ENCODE results near the gene CWC22. TPM values are rescaled to one million over a fixed set of nuclear protein-coding genes. Genes with fewer than 3 reads are reported as not detected.
"Not testable (repeated sequence)": the region's sequence is repeated elsewhere in the genome, so short reads cannot be mapped to it uniquely, and the experiment has no call there.

The CWC22 gene
- total and polyA plus RNA-seq, 7 donors = 7.2 to 29.9 (median 20.5) TPM

GRCh38 chr2:179936141-179936540 is 71.0 kb downstream of the CWC22 start:
- intact Hi-C loops (cut with DNase I) = loop anchor here (10.0 kb wide), 1 partner anchor 511 kb away; no protein-coding TSS in a partner anchor
- Histone ChIP-seq H3K9me3 (no peaks in the 10 kb centered on the region), H3K27me3 (no peaks in the 10 kb centered on the region), H3K4me1 (no peaks in the 10 kb centered on the region), H3K27ac (no peak overlapping the region), H3K36me3 (peaks cover 0 to 13% (median 0%) of the 10 kb centered on the region in 4 donors), H3K4me3 (no peak overlapping the region)
- no peak for DNase-seq
- TF ChIP-seq POLR2A (IDR thresholded peaks at IDR 0.05) (no peak), POLR2AphosphoS5 (IDR thresholded peaks at IDR 0.05) (no peak), EP300 (IDR thresholded peaks at IDR 0.05) (no peak)
- WGBS, 2 donors = 22 to 76% methylated on average over 1 of the region's 1 CpG

GRCh38 chr2:179932786-179933185 is 74.3 kb downstream of the CWC22 start:
- Histone ChIP-seq H3K4me1 (no peaks in the 10 kb centered on the region), H3K9me3 (peaks cover 0 to 4% (median 0%) of the 10 kb centered on the region in 4 donors), H3K27me3 (no peaks in the 10 kb centered on the region), H3K4me3 (no peak overlapping the region), H3K27ac (no peak overlapping the region), H3K36me3 (peaks cover 0 to 13% (median 0%) of the 10 kb centered on the region in 4 donors)
- DNase-seq = no peak
- 87 to 89% methylated on average over 2 of the region's 2 CpGs for WGBS, 2 donors
- intact Hi-C loops (cut with DNase I) = loop anchor here (10.0 kb wide), 1 partner anchor 508 kb away; no protein-coding TSS in a partner anchor
- TF ChIP-seq EP300 (IDR thresholded peaks at IDR 0.05) (no peak), POLR2A (IDR thresholded peaks at IDR 0.05) (no peak), POLR2AphosphoS5 (IDR thresholded peaks at IDR 0.05) (no peak)
- TF ChIP-seq, protein P1, sequence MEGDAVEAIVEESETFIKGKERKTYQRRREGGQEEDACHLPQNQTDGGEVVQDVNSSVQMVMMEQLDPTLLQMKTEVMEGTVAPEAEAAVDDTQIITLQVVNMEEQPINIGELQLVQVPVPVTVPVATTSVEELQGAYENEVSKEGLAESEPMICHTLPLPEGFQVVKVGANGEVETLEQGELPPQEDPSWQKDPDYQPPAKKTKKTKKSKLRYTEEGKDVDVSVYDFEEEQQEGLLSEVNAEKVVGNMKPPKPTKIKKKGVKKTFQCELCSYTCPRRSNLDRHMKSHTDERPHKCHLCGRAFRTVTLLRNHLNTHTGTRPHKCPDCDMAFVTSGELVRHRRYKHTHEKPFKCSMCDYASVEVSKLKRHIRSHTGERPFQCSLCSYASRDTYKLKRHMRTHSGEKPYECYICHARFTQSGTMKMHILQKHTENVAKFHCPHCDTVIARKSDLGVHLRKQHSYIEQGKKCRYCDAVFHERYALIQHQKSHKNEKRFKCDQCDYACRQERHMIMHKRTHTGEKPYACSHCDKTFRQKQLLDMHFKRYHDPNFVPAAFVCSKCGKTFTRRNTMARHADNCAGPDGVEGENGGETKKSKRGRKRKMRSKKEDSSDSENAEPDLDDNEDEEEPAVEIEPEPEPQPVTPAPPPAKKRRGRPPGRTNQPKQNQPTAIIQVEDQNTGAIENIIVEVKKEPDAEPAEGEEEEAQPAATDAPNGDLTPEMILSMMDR (IDR thresholded peaks at IDR 0.05) = no peak

GRCh38 chr2:179931502-179931901 is 75.6 kb downstream of the CWC22 start:
- TF ChIP-seq POLR2AphosphoS5 (IDR thresholded peaks at IDR 0.05) (no peak), EP300 (IDR thresholded peaks at IDR 0.05) (no peak), POLR2A (IDR thresholded peaks at IDR 0.05) (no peak)
- TF ChIP-seq, protein P1 (IDR thresholded peaks at IDR 0.05) = no peak

DNA sequence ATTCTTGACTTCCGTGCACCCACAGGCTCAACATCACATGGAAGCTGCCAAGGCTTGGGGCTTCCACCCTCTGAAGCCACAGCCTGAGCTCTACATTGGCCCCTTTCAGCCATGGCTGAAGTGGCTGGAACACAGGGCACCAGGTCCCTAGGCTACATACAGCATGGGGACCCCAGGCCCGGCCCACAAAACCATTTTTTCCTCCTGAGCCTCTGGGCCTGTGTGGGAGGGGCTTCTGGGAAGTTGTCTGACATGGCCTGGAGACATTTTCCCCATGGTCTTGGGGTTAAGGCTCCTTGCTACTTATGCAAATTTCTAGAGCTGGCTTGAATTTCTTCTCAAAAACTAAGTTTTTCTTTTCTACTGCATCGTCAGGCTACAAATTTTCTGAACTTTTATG is 77.1 kb downstream of the CWC22 start:
- Histone ChIP-seq H3K9me3 (peaks cover 0 to 12% (median 3%) of the 10 kb centered on the region in 4 donors), H3K36me3 (peaks cover 0 to 13% (median 0%) of the 10 kb centered on the region in 4 donors)
- 95% methylated on average over 3 of the region's 3 CpGs for WGBS, 2 donors
- not testable (repeated sequence) for H3K4me1 ChIP-seq, DNase-seq, H3K4me3 ChIP-seq, H3K27me3 ChIP-seq, H3K27ac ChIP-seq
- intact Hi-C loops (cut with DNase I) = loop anchor here (10.0 kb wide), 1 partner anchor 505 kb away; no protein-coding TSS in a partner anchor

More at GRCh38 chr2:179931502-179931901, 75.6 kb downstream of the CWC22 start:
- intact Hi-C loops (cut with DNase I) = loop anchor here (10.0 kb wide), 1 partner anchor 507 kb away; no protein-coding TSS in a partner anchor
- no peak for DNase-seq
- peaks cover 0 to 13% (median 0%) of the 10 kb centered on the region in 4 donors for H3K36me3 ChIP-seq
- H3K27me3 ChIP-seq = no peaks in the 10 kb centered on the region
- no peak overlapping the region for H3K4me3 ChIP-seq
- peaks cover 0 to 12% (median 0%) of the 10 kb centered on the region in 4 donors for H3K9me3 ChIP-seq
- no peaks in the 10 kb centered on the region for H3K4me1 ChIP-seq
- WGBS, 2 donors = 17 to 46% methylated on average over 3 of the region's 3 CpGs
- no peak overlapping the region for H3K27ac ChIP-seq

GRCh38 chr2:179927041-179927440 is 80.1 kb downstream of the CWC22 start:
- 89 to 93% methylated on average over 1 of the region's 1 CpG for WGBS, 2 donors
- Histone ChIP-seq H3K4me3 (no peak overlapping the region), H3K9me3 (peaks cover 0 to 12% (median 3%) of the 10 kb centered on the region in 4 donors), H3K36me3 (no peaks in the 10 kb centered on the region), H3K27me3 (no peaks in the 10 kb centered on the region), H3K27ac (no peak overlapping the region), H3K4me1 (no peaks in the 10 kb centered on the region)
- no peak for DNase-seq
- no peak for TF ChIP-seq EP300 (IDR thresholded peaks at IDR 0.05)
- TF ChIP-seq, protein P1 (IDR thresholded peaks at IDR 0.05) = no peak
- TF ChIP-seq POLR2AphosphoS5 (IDR thresholded peaks at IDR 0.05) = no peak
- TF ChIP-seq POLR2A (IDR thresholded peaks at IDR 0.05) = no peak
- intact Hi-C loops (cut with DNase I) = no loop called here

GRCh38 chr2:179925713-179926112 is 81.4 kb downstream of the CWC22 start:
- H3K27ac ChIP-seq = no peak overlapping the region
- no peaks in the 10 kb centered on the region for H3K27me3 ChIP-seq
- no peak for TF ChIP-seq POLR2AphosphoS5 (IDR thresholded peaks at IDR 0.05)
- peaks cover 0 to 12% (median 3%) of the 10 kb centered on the region in 4 donors for H3K9me3 ChIP-seq
- H3K4me1 ChIP-seq = no peaks in the 10 kb centered on the region
- no peaks in the 10 kb centered on the region for H3K36me3 ChIP-seq
- intact Hi-C loops (cut with DNase I) = no loop called here
- 44 to 66% methylated on average over 2 of the region's 2 CpGs for WGBS, 2 donors
- DNase-seq = no peak
- no peak overlapping the region for H3K4me3 ChIP-seq
